ENCODE results near the gene ZEB1. TPM values are rescaled to one million over a fixed set of nuclear protein-coding genes. Genes with fewer than 3 reads are reported as not detected.
A peak's percentile ranks its signal among the peaks of the same experiment; 100 is the strongest.

ZEB1 gene
- 18.0 and 24.7 TPM in 2 replicates for total RNA-seq (2016; rRNA removed; fragmentation: Illumina TruSeq; extraction: Trizol)
- 73.2 and 85.5 TPM in 2 replicates for total RNA-seq (2016; cell fraction: cytosol; rRNA removed; fragmentation: Illumina TruSeq; extraction: Trizol; ENCODE audit: low read depth)
- 16.1 and 19.9 TPM in 2 replicates for total RNA-seq (2016; cell fraction: insoluble cytoplasmic fraction; rRNA removed; fragmentation: Illumina TruSeq; extraction: Trizol)
- total RNA-seq (2016; cell fraction: membrane; rRNA removed; fragmentation: Illumina TruSeq; extraction: Trizol) = 20.1 and 23.3 TPM in 2 replicates
- 34.1 and 37.0 TPM in 2 replicates for total RNA-seq (2016; cell fraction: nucleus; rRNA removed; fragmentation: Illumina TruSeq; extraction: Trizol)
- 8.3 and 9.6 TPM in 2 replicates for polyA plus RNA-seq (2011; rRNA removed)
- 3.6 and 5.9 TPM in 2 replicates for polyA plus RNA-seq (2011; cell fraction: cytosol; rRNA removed)
- polyA plus RNA-seq (2011; cell fraction: nucleus; rRNA removed) = 7.5 and 8.9 TPM in 2 replicates
- polyA plus RNA-seq (2012) = 10.1 and 15.2 TPM in 2 replicates
- polyA plus RNA-seq (2016; cell fraction: cytosol; fragmentation: Illumina TruSeq; extraction: Trizol; ENCODE audit: low read depth) = 0.21 and 0.23 TPM in 2 replicates
- 9.3 and 9.7 TPM in 2 replicates for polyA plus RNA-seq (2016; cell fraction: insoluble cytoplasmic fraction; fragmentation: Illumina TruSeq; extraction: Trizol; ENCODE audit: low read depth)
- 0.95 and 1.2 TPM in 2 replicates for polyA plus RNA-seq (2016; cell fraction: membrane; fragmentation: Illumina TruSeq; extraction: Trizol; ENCODE audit: low read depth)
- 12.4 and 14.4 TPM in 2 replicates for polyA plus RNA-seq (2016; cell fraction: nucleus; fragmentation: Illumina TruSeq; extraction: Trizol; ENCODE audit: insufficient read depth, low read depth)
- 12.9 and 14.6 TPM in 2 replicates for polyA minus RNA-seq (2011; rRNA and poly(A)+ RNA removed; ENCODE audit: low replicate concordance)
- polyA minus RNA-seq (2011; cell fraction: cytosol; rRNA and poly(A)+ RNA removed) = 15.5 and 18.0 TPM in 2 replicates
- 102 and 117 TPM in 2 replicates for polyA minus RNA-seq (2011; cell fraction: nucleus; rRNA and poly(A)+ RNA removed)
- percentile 80 among the genes with signal in this experiment for Bru-seq, nascent RNA
- percentile 67 among the genes with signal in this experiment for BruChase-seq, experiment 1, labeled RNA remaining after a 6-hour chase
- percentile 75 among the genes with signal in this experiment for BruChase-seq, experiment 2, labeled RNA remaining after a 2-hour chase
- long read RNA-seq, experiment 1, full-length matches to known transcripts = 2 of 6 reads
- long read RNA-seq, experiment 1, partial matches to known transcripts = 1 of 6 reads
- long read RNA-seq, experiment 1, other reads (novel, unspliced or antisense) = 3 of 6 reads
- long read RNA-seq, experiment 2, partial matches to known transcripts = 3 of 9 reads
- long read RNA-seq, experiment 2, other reads (novel, unspliced or antisense) = 6 of 9 reads

GRCh38 chr10:31318854-31319601 is at the start of gene ZEB1:
Gene ZEB1 (plus strand): TSS chr10:31319216. CDS start chr10:31319235, 19 bp downstream.
- peaks cover 28% of the 10 kb centered on the region for H3K4me1 ChIP-seq (ENCODE audit: insufficient read depth, low read length)
- intact Hi-C loops (cut with micrococcal nuclease; ENCODE audit: unreplicated experiment) = loop anchor here (2.0 kb wide), 1 partner anchor 150 kb away; no protein-coding TSS in a partner anchor
- ChIA-PET CTCF (ENCODE audit: low intra/inter-chr PET ratio, low total read pairs) (no interaction called here), POLR2A (interaction anchor here (1.7 kb wide), 1 partner anchor 287 kb away, joined by 5 read pairs; the partner anchor contains the start of gene ZNF438)
- peak within 1 kb of the TSS; percentile 43 for H2AFZ ChIP-seq (ENCODE audit: low read length)
- no peaks in the 10 kb centered on the region for H3K36me3 ChIP-seq (replicated peaks in 1 of 2; ENCODE audit: control insufficient read depth in 1 of 2, insufficient read depth in 2 of 2, low read length in 2 of 2)
- H3K9ac ChIP-seq (ENCODE audit: insufficient read depth, low read depth, low read length) = peak within 1 kb of the TSS; percentile 85
- in situ Hi-C loops (cut with HindIII; ENCODE audit: extremely low pct_ligation_motif_present, low pct_unique_long_range_greater_than_20kb) = no loop called here
- DNase-seq (ENCODE audit: low spot score) (peak; percentile 89), ATAC-seq (peak; percentile 82), FAIRE-seq (peak; percentile 70)
- peak within 1 kb of the TSS; percentile 97 to 99 (median 97) for H3K4me3 ChIP-seq (replicated peaks in 1 of 3; ENCODE audit: insufficient read depth in 1 of 3, low read depth in 2 of 3, low read length in 3 of 3)
- H4K20me1 ChIP-seq (ENCODE audit: insufficient read depth, low read length) = peaks cover 13% of the 10 kb centered on the region
- peaks cover 37% of the 10 kb centered on the region for H3K79me2 ChIP-seq (ENCODE audit: insufficient read depth, low read length)
- peak within 1 kb of the TSS; percentile 84 for H3K4me2 ChIP-seq (ENCODE audit: low read depth, low read length)
- under 1% methylated on average over 61 of the region's 71 CpGs for WGBS (ENCODE audit: low lambda C conversion rate)
- H3K27ac ChIP-seq (ENCODE audit: extremely low read length, insufficient read depth, low read length) = peak within 1 kb of the TSS; percentile 94
- H3K27me3 ChIP-seq (ENCODE audit: control insufficient read depth in 1 of 2, insufficient read depth in 2 of 2, low read length in 2 of 2) = no peaks in the 10 kb centered on the region; a peak in 1 of 5 replicates
- TSS peak; percentile 40 for BruUV-seq (replicated peaks)
- no peaks in the 10 kb centered on the region for H3K9me3 ChIP-seq (ENCODE audit: low read length)
- no peak for TF ChIP-seq POLR2AphosphoS2 (IDR thresholded peaks at IDR 0.05; ENCODE audit: low read depth, low read length)
- TF ChIP-seq ZNF33B (CRISPR knock-in tag; IDR thresholded peaks at IDR 0.05) = no peak
- no peak for TF ChIP-seq ZNF672 (CRISPR knock-in tag; IDR thresholded peaks at IDR 0.05)
- no peak for TF ChIP-seq NFRKB (IDR thresholded peaks at IDR 0.05)
- no peak for TF ChIP-seq ZNF710 (CRISPR knock-in tag; IDR thresholded peaks at IDR 0.05; ENCODE audit: borderline replicate concordance)
- TF ChIP-seq FOXC1 (CRISPR knock-in tag; IDR thresholded peaks at IDR 0.05; ENCODE audit: borderline replicate concordance) = peak; percentile 69; the same call in 1 of the 2 replicates
- TF ChIP-seq ZKSCAN8 (CRISPR knock-in tag; IDR thresholded peaks at IDR 0.05; ENCODE audit: borderline replicate concordance) = no peak
- 0 out of 2 replicates have a peak, but pooled peaks have one; percentile 4 for TF ChIP-seq RARA (CRISPR knock-in tag; IDR thresholded peaks at IDR 0.05)
- no peak for TF ChIP-seq ZNF891 (CRISPR knock-in tag; IDR thresholded peaks at IDR 0.05)
- TF ChIP-seq CC2D1A (CRISPR knock-in tag; IDR thresholded peaks at IDR 0.05) = no peak
- TF ChIP-seq ZNF101 (CRISPR knock-in tag; IDR thresholded peaks at IDR 0.05; ENCODE audit: borderline replicate concordance, low read depth) = no peak
- no peak for TF ChIP-seq RXRA (CRISPR knock-in tag; IDR thresholded peaks at IDR 0.05)
- no peak for TF ChIP-seq HMGA1 (CRISPR knock-in tag; conservative IDR thresholded peaks at IDR 0.05)
- TF ChIP-seq BRCA1 (CRISPR knock-in tag; IDR thresholded peaks at IDR 0.05) = no peak
- no peak for TF ChIP-seq CBX2 (IDR thresholded peaks at IDR 0.05; ENCODE audit: low read depth, low read length)
- TF ChIP-seq CBX2 (CRISPR knock-in tag; IDR thresholded peaks at IDR 0.05; ENCODE audit: low read depth) = no peak
- no peak for TF ChIP-seq ZNF547 (CRISPR knock-in tag; IDR thresholded peaks at IDR 0.05)
- no peak for TF ChIP-seq ZNF784 (CRISPR knock-in tag; IDR thresholded peaks at IDR 0.05; ENCODE audit: borderline replicate concordance)
